ENCODE data around the gene TCF19.
A peak's percentile ranks its signal among the peaks of the same experiment; 100 is the strongest.
"Not testable (repeated sequence)": the region's sequence is repeated elsewhere in the genome, so short reads cannot be mapped to it uniquely, and the experiment has no call there.

The TCF19 gene

GRCh38 chr6:31185695-31186051, 27.3 kb downstream of the TCF19 start:
- H3K36me3 ChIP-seq (ENCODE audit: control insufficient read depth in 2 of 2, insufficient read depth in 1 of 2, low read length in 2 of 2); H3K9me3 ChIP-seq (ENCODE audit: control insufficient read depth, insufficient read depth, low read depth, low read length); H3K4me3 ChIP-seq (ENCODE audit: low read depth, low read length); H3K27ac ChIP-seq (ENCODE audit: extremely low read depth, low read depth, low read length); POLR2A ChIA-PET; CTCF ChIA-PET; H3K4me1 ChIP-seq (ENCODE audit: control insufficient read depth, insufficient read depth, low read length): not testable (repeated sequence)
- 0 out of 2 replicates have a peak, but pooled peaks have one; percentile 37 for TF ChIP-seq ZNF677 (tag by site-specific recombination; IDR thresholded peaks at IDR 0.05)

DNA sequence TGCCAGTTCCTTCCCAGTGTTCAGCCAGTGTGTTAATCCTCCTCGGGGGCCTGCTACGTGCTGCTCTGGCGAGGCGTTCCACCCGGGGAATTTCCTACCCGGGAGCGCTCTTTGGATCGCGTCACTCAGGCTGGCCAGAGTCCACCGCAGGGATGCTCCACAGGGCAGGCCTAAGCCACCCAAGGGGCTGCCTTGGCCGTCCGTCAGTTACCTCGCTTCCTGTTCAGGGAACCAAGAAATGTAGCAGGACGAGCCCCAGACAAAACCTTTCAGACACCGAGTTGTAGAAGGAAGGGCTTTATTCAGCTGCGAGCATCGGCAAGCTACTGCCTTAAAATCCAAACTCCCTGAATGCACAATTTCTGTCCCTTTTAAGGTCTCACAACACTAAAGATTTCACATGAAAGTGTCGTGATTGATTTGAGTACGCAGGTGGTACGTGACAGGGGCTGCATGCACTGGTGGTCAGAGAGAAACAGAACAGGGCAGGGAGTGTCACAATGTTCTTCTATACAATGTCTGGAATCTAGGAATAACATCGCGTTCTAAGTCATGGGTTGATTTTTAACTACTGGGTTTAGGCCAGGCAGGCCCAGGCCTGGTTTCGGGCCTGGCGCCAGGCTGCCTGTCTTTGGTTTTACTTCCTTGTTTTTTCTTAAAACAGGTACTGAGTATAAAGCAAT, 27.8 kb downstream of the TCF19 start:
- no peaks in the 10 kb centered on the region for H3K36me3 ChIP-seq (ENCODE audit: control insufficient read depth in 2 of 2, insufficient read depth in 1 of 2, low read length in 2 of 2)
- H3K4me3 ChIP-seq (ENCODE audit: low read depth, low read length): no peak overlapping the region
- peaks cover 3% of the 10 kb centered on the region; the same call in 1 of the 2 replicates for H3K4me1 ChIP-seq (ENCODE audit: control insufficient read depth, insufficient read depth, low read length)
- POLR2A ChIA-PET: no interaction called here
- CTCF ChIA-PET: interaction anchor here (0.6 kb wide), 1 partner anchor 1611 kb away, joined by 3 read pairs; no protein-coding TSS in a partner anchor
- no peak overlapping the region for H3K27ac ChIP-seq (ENCODE audit: extremely low read depth, low read depth, low read length)
- no peak for TF ChIP-seq REPIN1 (tag by site-specific recombination; IDR thresholded peaks at IDR 0.05; ENCODE audit: low read depth)
- TF ChIP-seq ZSCAN23 (tag by site-specific recombination; IDR thresholded peaks at IDR 0.05): no peak
- TF ChIP-seq ZSCAN4 (tag by site-specific recombination; IDR thresholded peaks at IDR 0.05): no peak
- no peak for TF ChIP-seq TCF7L2 (IDR thresholded peaks at IDR 0.05; ENCODE audit: borderline replicate concordance, low read depth, low read length)
- no peak for TF ChIP-seq ZNF530 (tag by site-specific recombination; IDR thresholded peaks at IDR 0.05; ENCODE audit: low read depth)
- no peaks in the 10 kb centered on the region for H3K9me3 ChIP-seq (ENCODE audit: control insufficient read depth, insufficient read depth, low read depth, low read length)

- POLR2A ChIA-PET: no interaction called here
- no peak overlapping the region for H3K4me3 ChIP-seq (ENCODE audit: low read depth, low read length)
- H3K9me3 ChIP-seq (ENCODE audit: control insufficient read depth, insufficient read depth, low read depth, low read length): no peaks in the 10 kb centered on the region
- peaks cover 3% of the 10 kb centered on the region; the same call in 1 of the 2 replicates for H3K4me1 ChIP-seq (ENCODE audit: control insufficient read depth, insufficient read depth, low read length)
- no peak overlapping the region for H3K27ac ChIP-seq (ENCODE audit: extremely low read depth, low read depth, low read length)
- H3K36me3 ChIP-seq (ENCODE audit: control insufficient read depth in 2 of 2, insufficient read depth in 1 of 2, low read length in 2 of 2): no peaks in the 10 kb centered on the region
- CTCF ChIA-PET: interaction anchor here (0.8 to 1.2 kb wide), 5 partner anchors 9 to 179 kb away, joined by 3 to 5 read pairs (median 4); partner anchors contain the start of gene TCF19
- TF ChIP-seq IKZF3 (tag by site-specific recombination; IDR thresholded peaks at IDR 0.05) (no peak), ZNF239 (tag by site-specific recombination; IDR thresholded peaks at IDR 0.05) (no peak), ZBTB20 (tag by site-specific recombination; IDR thresholded peaks at IDR 0.05) (peak; percentile 36), GLIS1 (tag by site-specific recombination; IDR thresholded peaks at IDR 0.05) (no peak), SP2 (tag by site-specific recombination; IDR thresholded peaks at IDR 0.05) (no peak), ZNF19 (tag by site-specific recombination; IDR thresholded peaks at IDR 0.05; ENCODE audit: low read depth) (no peak), PRDM1 (tag by site-specific recombination; IDR thresholded peaks at IDR 0.05) (no peak), ZNF274 (IDR thresholded peaks at IDR 0.05; ENCODE audit: low read length) (no peak), ZNF274 (tag by site-specific recombination; IDR thresholded peaks at IDR 0.05; ENCODE audit: borderline replicate concordance) (no peak), ZFHX2 (tag by site-specific recombination; conservative IDR thresholded peaks at IDR 0.05) (no peak), ZSCAN16 (tag by site-specific recombination; IDR thresholded peaks at IDR 0.05) (no peak), ZNF132 (tag by site-specific recombination; IDR thresholded peaks at IDR 0.05; ENCODE audit: borderline replicate concordance) (no peak), ZNF2 (tag by site-specific recombination; IDR thresholded peaks at IDR 0.05) (no peak; the same call in 1 of the 2 replicates), ZNF560 (tag by site-specific recombination; IDR thresholded peaks at IDR 0.05; ENCODE audit: borderline replicate concordance) (no peak), ZNF433 (tag by site-specific recombination; IDR thresholded peaks at IDR 0.05; ENCODE audit: low read depth) (no peak), RBAK (tag by site-specific recombination; IDR thresholded peaks at IDR 0.05) (no peak), ZNF175 (tag by site-specific recombination; IDR thresholded peaks at IDR 0.05) (no peak)
- TF ChIP-seq, protein P1, sequence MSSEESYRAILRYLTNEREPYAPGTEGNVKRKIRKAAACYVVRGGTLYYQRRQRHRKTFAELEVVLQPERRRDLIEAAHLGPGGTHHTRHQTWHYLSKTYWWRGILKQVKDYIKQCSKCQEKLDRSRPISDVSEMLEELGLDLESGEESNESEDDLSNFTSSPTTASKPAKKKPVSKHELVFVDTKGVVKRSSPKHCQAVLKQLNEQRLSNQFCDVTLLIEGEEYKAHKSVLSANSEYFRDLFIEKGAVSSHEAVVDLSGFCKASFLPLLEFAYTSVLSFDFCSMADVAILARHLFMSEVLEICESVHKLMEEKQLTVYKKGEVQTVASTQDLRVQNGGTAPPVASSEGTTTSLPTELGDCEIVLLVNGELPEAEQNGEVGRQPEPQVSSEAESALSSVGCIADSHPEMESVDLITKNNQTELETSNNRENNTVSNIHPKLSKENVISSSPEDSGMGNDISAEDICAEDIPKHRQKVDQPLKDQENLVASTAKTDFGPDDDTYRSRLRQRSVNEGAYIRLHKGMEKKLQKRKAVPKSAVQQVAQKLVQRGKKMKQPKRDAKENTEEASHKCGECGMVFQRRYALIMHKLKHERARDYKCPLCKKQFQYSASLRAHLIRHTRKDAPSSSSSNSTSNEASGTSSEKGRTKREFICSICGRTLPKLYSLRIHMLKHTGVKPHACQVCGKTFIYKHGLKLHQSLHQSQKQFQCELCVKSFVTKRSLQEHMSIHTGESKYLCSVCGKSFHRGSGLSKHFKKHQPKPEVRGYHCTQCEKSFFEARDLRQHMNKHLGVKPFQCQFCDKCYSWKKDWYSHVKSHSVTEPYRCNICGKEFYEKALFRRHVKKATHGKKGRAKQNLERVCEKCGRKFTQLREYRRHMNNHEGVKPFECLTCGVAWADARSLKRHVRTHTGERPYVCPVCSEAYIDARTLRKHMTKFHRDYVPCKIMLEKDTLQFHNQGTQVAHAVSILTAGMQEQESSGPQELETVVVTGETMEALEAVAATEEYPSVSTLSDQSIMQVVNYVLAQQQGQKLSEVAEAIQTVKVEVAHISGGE (tag by site-specific recombination; conservative IDR thresholded peaks at IDR 0.05; ENCODE audit: low read depth): no peak
- TF ChIP-seq, protein P2, sequence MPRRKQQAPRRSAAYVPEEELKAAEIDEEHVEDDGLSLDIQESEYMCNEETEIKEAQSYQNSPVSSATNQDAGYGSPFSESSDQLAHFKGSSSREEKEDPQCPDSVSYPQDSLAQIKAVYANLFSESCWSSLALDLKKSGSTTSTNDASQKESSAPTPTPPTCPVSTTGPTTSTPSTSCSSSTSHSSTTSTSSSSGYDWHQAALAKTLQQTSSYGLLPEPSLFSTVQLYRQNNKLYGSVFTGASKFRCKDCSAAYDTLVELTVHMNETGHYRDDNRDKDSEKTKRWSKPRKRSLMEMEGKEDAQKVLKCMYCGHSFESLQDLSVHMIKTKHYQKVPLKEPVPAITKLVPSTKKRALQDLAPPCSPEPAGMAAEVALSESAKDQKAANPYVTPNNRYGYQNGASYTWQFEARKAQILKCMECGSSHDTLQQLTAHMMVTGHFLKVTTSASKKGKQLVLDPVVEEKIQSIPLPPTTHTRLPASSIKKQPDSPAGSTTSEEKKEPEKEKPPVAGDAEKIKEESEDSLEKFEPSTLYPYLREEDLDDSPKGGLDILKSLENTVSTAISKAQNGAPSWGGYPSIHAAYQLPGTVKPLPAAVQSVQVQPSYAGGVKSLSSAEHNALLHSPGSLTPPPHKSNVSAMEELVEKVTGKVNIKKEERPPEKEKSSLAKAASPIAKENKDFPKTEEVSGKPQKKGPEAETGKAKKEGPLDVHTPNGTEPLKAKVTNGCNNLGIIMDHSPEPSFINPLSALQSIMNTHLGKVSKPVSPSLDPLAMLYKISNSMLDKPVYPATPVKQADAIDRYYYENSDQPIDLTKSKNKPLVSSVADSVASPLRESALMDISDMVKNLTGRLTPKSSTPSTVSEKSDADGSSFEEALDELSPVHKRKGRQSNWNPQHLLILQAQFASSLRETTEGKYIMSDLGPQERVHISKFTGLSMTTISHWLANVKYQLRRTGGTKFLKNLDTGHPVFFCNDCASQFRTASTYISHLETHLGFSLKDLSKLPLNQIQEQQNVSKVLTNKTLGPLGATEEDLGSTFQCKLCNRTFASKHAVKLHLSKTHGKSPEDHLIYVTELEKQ (tag by site-specific recombination; IDR thresholded peaks at IDR 0.05; ENCODE audit: borderline replicate concordance): no peak
Measured at GRCh38 chr6:31187780-31188194, 29.4 kb downstream of the TCF19 start.
